ENCODE data around the gene GNL2. TPM values are rescaled to one million over a fixed set of nuclear protein-coding genes. Genes with fewer than 3 reads are reported as not detected.

Gene GNL2
- 10 to 100 TPM; 29.3 to 55.0 (median 40.8) TPM for polyA plus RNA-seq

- peak; percentile 97 to 99 (median 98) for DNase-seq
- peaks cover 0 to 9% (median 6%) of the 10 kb centered on the region in 3 donors for H3K27me3 Mint-ChIP-seq (ENCODE audit: low read depth in 3 of 3)
- H3K36me3 Mint-ChIP-seq = peaks cover 0 to 10% (median 9%) of the 10 kb centered on the region in 3 donors
- H3K4me1 Mint-ChIP-seq = peaks cover 23 to 47% of the 10 kb centered on the region in 2 donors
- H3K27ac Mint-ChIP-seq = peak within 1 kb of the TSS; percentile 98 to 100 (median 100)
- no peaks in the 10 kb centered on the region for H3K9me3 Mint-ChIP-seq
- peak within 1 kb of the TSS; percentile 99 to 100 (median 100) for H3K4me3 Mint-ChIP-seq
These were observed at the start of gene GNL2 for GRCh38 chr1:37595440-37596181. Gene GNL2, minus strand, starts transcription at chr1:37595937. Its CDS starts 115 bp downstream, at chr1:37595822.

- Mint-ChIP-seq H3K4me1 (no peaks in the 10 kb centered on the region), H3K36me3 (no peaks in the 10 kb centered on the region), H3K4me3 (no peak overlapping the region), H3K27me3 (ENCODE audit: low read depth in 3 of 3) (peaks cover 5 to 18% (median 9%) of the 10 kb centered on the region in 3 donors), H3K27ac (no peak overlapping the region), H3K9me3 (no peaks in the 10 kb centered on the region)
- no peak for DNase-seq
These were observed 45.3 kb upstream of the GNL2 start for GRCh38 chr1:37641059-37641458.

- peaks cover 5 to 43% (median 21%) of the 10 kb centered on the region in 3 donors for H3K27me3 Mint-ChIP-seq (ENCODE audit: low read depth in 3 of 3)
- no peak for DNase-seq
- no peaks in the 10 kb centered on the region for H3K36me3 Mint-ChIP-seq
- H3K4me3 Mint-ChIP-seq = no peak overlapping the region
- H3K9me3 Mint-ChIP-seq = no peaks in the 10 kb centered on the region
- no peak overlapping the region for H3K27ac Mint-ChIP-seq
- H3K4me1 Mint-ChIP-seq = peaks cover 0 to 3% of the 10 kb centered on the region in 2 donors
These were observed 40.7 kb upstream of the GNL2 start for GRCh38 chr1:37636435-37636834.

- no peak overlapping the region for H3K4me3 Mint-ChIP-seq
- H3K27me3 Mint-ChIP-seq (ENCODE audit: low read depth in 3 of 3) = peaks cover 11 to 46% (median 24%) of the 10 kb centered on the region in 3 donors
These were observed 39.5 kb upstream of the GNL2 start for GRCh38 chr1:37634992-37635902.

GRCh38 chr1:37634244-37634991, 38.7 kb upstream of the GNL2 start, which contains the start of gene RSPO1:
Gene RSPO1, minus strand, starts transcription at chr1:37634892. Its CDS starts 5,231 bp downstream, at chr1:37629661.
- no peaks in the 10 kb centered on the region for H3K9me3 Mint-ChIP-seq
- H3K4me1 Mint-ChIP-seq = peaks cover 0 to 3% of the 10 kb centered on the region in 2 donors
- H3K27me3 Mint-ChIP-seq (ENCODE audit: low read depth in 3 of 3) = peaks cover 11 to 51% (median 24%) of the 10 kb centered on the region in 3 donors
- no peaks in the 10 kb centered on the region for H3K36me3 Mint-ChIP-seq
- no peak within 1 kb of the TSS for H3K4me3 Mint-ChIP-seq
- no peak within 1 kb of the TSS for H3K27ac Mint-ChIP-seq
- no peak for DNase-seq

More at GRCh38 chr1:37634992-37635902, 39.5 kb upstream of the GNL2 start:
- DNase-seq = no peak
- H3K9me3 Mint-ChIP-seq = no peaks in the 10 kb centered on the region
- no peaks in the 10 kb centered on the region for H3K36me3 Mint-ChIP-seq
- H3K27ac Mint-ChIP-seq = no peak overlapping the region
- H3K4me1 Mint-ChIP-seq = peaks cover 0 to 3% of the 10 kb centered on the region in 2 donors

- Mint-ChIP-seq H3K4me3 (no peak overlapping the region), H3K9me3 (no peaks in the 10 kb centered on the region)
These were observed 38.2 kb upstream of the GNL2 start for GRCh38 chr1:37633938-37634243.

GRCh38 chr1:37633040-37633937, 37.6 kb upstream of the GNL2 start:
- Mint-ChIP-seq H3K27ac (no peak overlapping the region), H3K4me3 (no peak overlapping the region), H3K36me3 (no peaks in the 10 kb centered on the region), H3K27me3 (ENCODE audit: low read depth in 3 of 3) (peaks cover 13 to 57% (median 21%) of the 10 kb centered on the region in 3 donors), H3K4me1 (peaks cover 0 to 3% of the 10 kb centered on the region in 2 donors), H3K9me3 (no peaks in the 10 kb centered on the region)
- no peak for DNase-seq

More at GRCh38 chr1:37633938-37634243, 38.2 kb upstream of the GNL2 start:
- Mint-ChIP-seq H3K27me3 (ENCODE audit: low read depth in 3 of 3) (peaks cover 13 to 55% (median 21%) of the 10 kb centered on the region in 3 donors), H3K4me1 (peaks cover 0 to 3% of the 10 kb centered on the region in 2 donors), H3K27ac (no peak overlapping the region), H3K36me3 (no peaks in the 10 kb centered on the region)
- no peak for DNase-seq

GRCh38 chr1:37631036-37631435, 35.3 kb upstream of the GNL2 start:
- peaks cover 12 to 42% (median 25%) of the 10 kb centered on the region in 3 donors for H3K27me3 Mint-ChIP-seq (ENCODE audit: low read depth in 3 of 3)
- H3K27ac Mint-ChIP-seq = no peak overlapping the region
- no peaks in the 10 kb centered on the region for H3K36me3 Mint-ChIP-seq
- H3K9me3 Mint-ChIP-seq = no peaks in the 10 kb centered on the region
- H3K4me3 Mint-ChIP-seq = no peak overlapping the region
- H3K4me1 Mint-ChIP-seq = peaks cover 0 to 3% of the 10 kb centered on the region in 2 donors
- DNase-seq = no peak

GRCh38 chr1:37630426-37631028, 34.8 kb upstream of the GNL2 start:
- peaks cover 12 to 42% (median 22%) of the 10 kb centered on the region in 3 donors for H3K27me3 Mint-ChIP-seq (ENCODE audit: low read depth in 3 of 3)
- no peak overlapping the region for H3K27ac Mint-ChIP-seq
- H3K9me3 Mint-ChIP-seq = no peaks in the 10 kb centered on the region
- no peak overlapping the region for H3K4me3 Mint-ChIP-seq
- peaks cover 0 to 3% of the 10 kb centered on the region in 2 donors for H3K4me1 Mint-ChIP-seq
- H3K36me3 Mint-ChIP-seq = no peaks in the 10 kb centered on the region
- no peak for DNase-seq

GRCh38 chr1:37629726-37630425, 34.1 kb upstream of the GNL2 start:
- Mint-ChIP-seq H3K36me3 (no peaks in the 10 kb centered on the region), H3K27me3 (ENCODE audit: low read depth in 3 of 3) (peaks cover 13 to 38% (median 19%) of the 10 kb centered on the region in 3 donors), H3K4me1 (no peaks in the 10 kb centered on the region), H3K4me3 (no peak overlapping the region), H3K27ac (no peak overlapping the region), H3K9me3 (no peaks in the 10 kb centered on the region)
- no peak for DNase-seq

- Mint-ChIP-seq H3K4me1 (no peaks in the 10 kb centered on the region), H3K9me3 (no peaks in the 10 kb centered on the region), H3K36me3 (no peaks in the 10 kb centered on the region), H3K27ac (no peak overlapping the region), H3K4me3 (no peak overlapping the region), H3K27me3 (ENCODE audit: low read depth in 3 of 3) (peaks cover 14 to 38% (median 17%) of the 10 kb centered on the region in 3 donors)
- no peak for DNase-seq
These were observed 33.3 kb upstream of the GNL2 start for GRCh38 chr1:37629008-37629407.

- no peaks in the 10 kb centered on the region for H3K9me3 Mint-ChIP-seq
- H3K4me3 Mint-ChIP-seq = no peak overlapping the region
- no peaks in the 10 kb centered on the region for H3K36me3 Mint-ChIP-seq
- peaks cover 15 to 34% (median 16%) of the 10 kb centered on the region in 3 donors for H3K27me3 Mint-ChIP-seq (ENCODE audit: low read depth in 3 of 3)
- H3K4me1 Mint-ChIP-seq = no peaks in the 10 kb centered on the region
- H3K27ac Mint-ChIP-seq = no peak overlapping the region
- DNase-seq = no peak
These were observed 32.4 kb upstream of the GNL2 start for GRCh38 chr1:37628026-37628556.
